A549 (cell line): ENCODE measurements around the gene PAPPA2. TPM values are rescaled to one million over a fixed set of nuclear protein-coding genes. Genes with fewer than 3 reads are reported as not detected.

Experiments
- ATAC-seq, 2 experiments: fragments of 200-7000 bp in 1 of 2; fragments of >200 bp in 1 of 2; cut with Nextera tagmentation in 1 of 2; cut with Tn5 transposase in 1 of 2; 3 replicates each; pipeline versions ENCODE4 v1.8.0 to v1.9.1; 2018 to 2020; ENCODE audit warnings: mild to moderate bottlenecking in 1 of 2, moderate library complexity in 1 of 2
- CTCF ChIA-PET: fragments of 300-600 bp; sonication (Branson Sonifier 250); formaldehyde crosslinking; extraction: SDS; loops from one replicate; lab custom pipeline; 2021; ENCODE audit warnings: antibody characterized with exemption, inconsistent platforms; lab: Yijun Ruan, JAX
- POLR2A ChIA-PET: fragments of 350-600 bp; formaldehyde crosslinking; extraction: SDS; loops from one replicate; lab custom pipeline; 2021; ENCODE audit warnings: antibody characterized with exemption, inconsistent platforms; lab: Yijun Ruan, JAX
- DNase-seq, 2 experiments: peaks; one replicate each; pipeline versions ENCODE4 v3.0.0 to v3.0.0-alpha.2; 2011 to 2016; ENCODE audit warnings: low read depth in 1 of 2, low spot score in 1 of 2
- FAIRE-seq: peaks from 2 replicates; lab custom pipeline; 2011; peaks lifted over from hg19 to GRCh38; lab: Jason Lieb, UNC
- H3K27ac ChIP-seq, 2 experiments: fragments of >200 bp; sonication (Bioruptor Twin); formaldehyde crosslinking; 3 replicates each; pipeline ENCODE4 v1.5.1; 2016 to 2017
- H3K4me1 ChIP-seq: fragments of >200 bp; sonication (Bioruptor Twin); formaldehyde crosslinking; 3 replicates; pipeline ENCODE4 v1.6.1; 2016
- H3K4me2 ChIP-seq: fragments of >200 bp; sonication (Bioruptor Twin); formaldehyde crosslinking; 3 replicates; pipeline ENCODE4 v1.6.1; 2016
- H3K4me3 ChIP-seq: fragments of >200 bp; sonication (Bioruptor Twin); formaldehyde crosslinking; 3 replicates; pipeline ENCODE4 v1.5.1; 2016
- H3K9me3 ChIP-seq: fragments of >200 bp; sonication (Bioruptor Twin); formaldehyde crosslinking; 3 replicates; pipeline ENCODE4 v1.6.1; 2016
- BHLHE40 ChIP-seq: IDR thresholded peaks from 2 replicates; pipeline ENCODE4 v1.6.1; 2012; ENCODE audit warnings: low read depth, low read length, inconsistent platforms
- CEBPB ChIP-seq, 2 experiments: fragments of >200 bp in 1 of 2; sonication (Bioruptor Twin) in 1 of 2; formaldehyde crosslinking in 1 of 2; IDR thresholded peaks; 2 replicates each; pipeline ENCODE4 v1.6.1; 2012 to 2016
- CHD2 ChIP-seq: fragments of 150-350 bp; IDR thresholded peaks from 2 replicates; pipeline ENCODE4 v1.6.1; 2014; ENCODE audit warnings: low read length; ENCODE audit not compliant: partially characterized antibody
- FOSL2 ChIP-seq, 2 experiments: fragments of 450-650 bp in 1 of 2; fragments of >200 bp in 1 of 2; sonication (Bioruptor Twin) in 1 of 2; formaldehyde crosslinking; IDR thresholded peaks; 2 replicates each; pipeline versions ENCODE4 v1.5.0 to v1.6.1; 2016 to 2020; ENCODE audit warnings: mild to moderate bottlenecking in 1 of 2, moderate library complexity in 1 of 2
- FOXS1 ChIP-seq: fragments of 250-450 bp; sonication (Bioruptor Pico); IDR thresholded peaks from 2 replicates; pipeline ENCODE4 v1.5.0; 2020; ENCODE audit warnings: mild to moderate bottlenecking, moderate library complexity
- HDAC2 ChIP-seq: fragments of 200-600 bp; sonication (generic); IDR thresholded peaks from 2 replicates; pipeline ENCODE4 v1.6.1; 2016
- HES2 ChIP-seq: fragments of >200 bp; sonication (Bioruptor Twin); formaldehyde crosslinking; IDR thresholded peaks from 2 replicates; pipeline ENCODE4 v1.6.1; 2016
- HMGXB4 ChIP-seq: fragments of 250-450 bp; sonication (Bioruptor Pico); IDR thresholded peaks from 2 replicates; pipeline ENCODE4 v1.5.0; 2021; ENCODE audit warnings: mild to moderate bottlenecking, moderate library complexity, borderline replicate concordance
- HOXB13 ChIP-seq: fragments of 250-450 bp; sonication (Bioruptor Pico); IDR thresholded peaks from 2 replicates; pipeline ENCODE4 v1.5.0; 2020; ENCODE audit warnings: low read depth, mild to moderate bottlenecking, moderate library complexity
- JUN ChIP-seq, 2 experiments: fragments of >200 bp; sonication (Bioruptor Twin); formaldehyde crosslinking; IDR thresholded peaks; 2 replicates in 1 of 2; 3 replicates in 1 of 2; pipeline ENCODE4 v1.6.1; 2016 to 2017
- JUNB ChIP-seq: fragments of >200 bp; sonication (Bioruptor Twin); formaldehyde crosslinking; IDR thresholded peaks from 2 replicates; pipeline ENCODE4 v1.6.1; 2016
- MAX ChIP-seq: IDR thresholded peaks from 2 replicates; pipeline ENCODE4 v1.6.1; 2012
- PBX3 ChIP-seq: IDR thresholded peaks from 2 replicates; pipeline ENCODE4 v1.6.1; 2012
- RAD21 ChIP-seq, 2 experiments: fragments of >200 bp in 1 of 2; sonication (Bioruptor Twin) in 1 of 2; formaldehyde crosslinking in 1 of 2; IDR thresholded peaks in 1 of 2; conservative IDR thresholded peaks in 1 of 2; 2 replicates in 1 of 2; 3 replicates in 1 of 2; pipeline ENCODE4 v1.6.1; 2012 to 2018; ENCODE audit warnings: inconsistent platforms in 1 of 2
- SREBF2 ChIP-seq: fragments of 450-650 bp; IDR thresholded peaks from 2 replicates; pipeline ENCODE4 v1.6.1; 2014; ENCODE audit warnings: mild to moderate bottlenecking, moderate library complexity
- TFCP2L1 ChIP-seq: fragments of 250-450 bp; sonication (Bioruptor Pico); IDR thresholded peaks from 2 replicates; pipeline ENCODE4 v1.5.0; 2021; ENCODE audit warnings: mild to moderate bottlenecking
- USF2 ChIP-seq: fragments of 450-650 bp; IDR thresholded peaks from 2 replicates; pipeline ENCODE4 v1.6.1; 2014; ENCODE audit warnings: antibody characterized with exemption
- ZNF302 ChIP-seq: fragments of 250-450 bp; sonication (Bioruptor Pico); IDR thresholded peaks from 2 replicates; pipeline ENCODE4 v1.9.0; 2021; ENCODE audit warnings: inconsistent platforms, mild to moderate bottlenecking, moderate library complexity
- WGBS: methylation state at CpG from one replicate; pipeline ENCODE4 v1.1.6; 2017; ENCODE audit errors: missing lambda C conversion rate; 5-methylcytosine and 5-hydroxymethylcytosine counted together
- polyA plus RNA-seq, 4 experiments: library from polyadenylated mRNA; depleted of rRNA in 3 of 4; stranded (reverse); fragments of >200 nt; fragmentation: RNase III in 1 of 4; extraction: RNeasy Plus Mini Kit Qiagen cat#74134 plus additional on column Dnase treatment in 1 of 4; gene quantifications; 2 replicates in 3 of 4; 3 replicates in 1 of 4; pipeline ENCODE4 v1.2.3, GENCODE V29; 2011 to 2017

Gene PAPPA2
- polyA plus RNA-seq, 2 of the 4 experiments (the other 2 are of a cell fraction), result 0.03 to 0.72 TPM

- Histone ChIP-seq H3K4me2 (no peak overlapping the region), H3K4me3 (no peak overlapping the region), H3K4me1 (no peaks in the 10 kb centered on the region), H3K9me3 (no peaks in the 10 kb centered on the region), H3K27ac (no peak overlapping the region)
- DNase-seq (no peak), ATAC-seq (no peak), FAIRE-seq (no peak)
- POLR2A ChIA-PET, result no interaction called here
- no peak for TF ChIP-seq SREBF2
- no peak for TF ChIP-seq RAD21 (conservative IDR thresholded peaks at IDR 0.05 in 1 of 2, IDR thresholded peaks at IDR 0.05 in 1 of 2)
- no peak for TF ChIP-seq CHD2
- TF ChIP-seq MAX, result no peak
- no peak for TF ChIP-seq PBX3
- no peak for TF ChIP-seq HMGXB4 (CRISPR knock-in tag)
- CTCF ChIA-PET, result interaction anchor here (0.8 to 1.3 kb wide), 3 partner anchors 29 to 30 kb away, joined by 3 to 5 read pairs (median 3); no protein-coding TSS in a partner anchor
- WGBS, result 3% methylated on average over 7 of the region's 7 CpGs
These were observed 66.6 kb downstream of the PAPPA2 start for GRCh38 chr1:176529395-176530090.

- WGBS, result 4% methylated on average over 2 of the region's 2 CpGs
These were observed 68.1 kb downstream of the PAPPA2 start for GRCh38 chr1:176531036-176531435.

GRCh38 chr1:176531921-176532897 lies 69.2 kb downstream of the PAPPA2 start:
- ATAC-seq, result no peak
- CTCF ChIA-PET, result interaction anchor here (0.6 kb wide), 1 partner anchor 1078 kb away, joined by 3 read pairs; no protein-coding TSS in a partner anchor
- H3K4me3 ChIP-seq, result no peak overlapping the region
- POLR2A ChIA-PET, result no interaction called here
- WGBS, result 30% methylated on average over 16 of the region's 16 CpGs
- DNase-seq, result no peak
- TF ChIP-seq TFCP2L1 (no peak), ZNF302 (CRISPR knock-in tag) (no peak), JUN (IDR thresholded peaks at IDR 0.05) (no peak), USF2 (no peak), BHLHE40 (no peak), HES2 (no peak), HOXB13 (no peak), SREBF2 (no peak), HDAC2 (no peak)
- TF ChIP-seq, all 56 proteins: peak for 0
- Histone ChIP-seq H3K4me1 (no peaks in the 10 kb centered on the region), H3K4me2 (no peak overlapping the region), H3K27ac (no peak overlapping the region), H3K9me3 (no peaks in the 10 kb centered on the region)
- FAIRE-seq, result no peak

More at GRCh38 chr1:176531036-176531435, 68.1 kb downstream of the PAPPA2 start:
- no peak overlapping the region for H3K4me3 ChIP-seq
- CTCF ChIA-PET, result no interaction called here
- no peaks in the 10 kb centered on the region for H3K4me1 ChIP-seq
- TF ChIP-seq CEBPB (IDR thresholded peaks at IDR 0.05) (no peak), HDAC2 (no peak), RAD21 (conservative IDR thresholded peaks at IDR 0.05 in 1 of 2, IDR thresholded peaks at IDR 0.05 in 1 of 2) (no peak), MAX (no peak), HES2 (no peak), JUNB (no peak), FOXS1 (CRISPR knock-in tag) (no peak), FOSL2 (IDR thresholded peaks at IDR 0.05) (no peak), FOSL2 (CRISPR knock-in tag; IDR thresholded peaks at IDR 0.05) (no peak)
- H3K4me2 ChIP-seq, result no peak overlapping the region
- ATAC-seq, result no peak
- H3K27ac ChIP-seq, result no peak overlapping the region
- POLR2A ChIA-PET, result no interaction called here
- no peak for DNase-seq
- H3K9me3 ChIP-seq, result no peaks in the 10 kb centered on the region
- no peak for FAIRE-seq
